GM19043 (cell line): ENCODE results near the gene CELSR2.

Experiments used
- ATAC-seq: cut with Tn5 transposase; IDR thresholded peaks from one replicate; pipeline ENCODE4 v1.9.1; 2021; ENCODE audit warnings: low read depth; ENCODE audit not compliant: unreplicated experiment

Gene CELSR2

DNA sequence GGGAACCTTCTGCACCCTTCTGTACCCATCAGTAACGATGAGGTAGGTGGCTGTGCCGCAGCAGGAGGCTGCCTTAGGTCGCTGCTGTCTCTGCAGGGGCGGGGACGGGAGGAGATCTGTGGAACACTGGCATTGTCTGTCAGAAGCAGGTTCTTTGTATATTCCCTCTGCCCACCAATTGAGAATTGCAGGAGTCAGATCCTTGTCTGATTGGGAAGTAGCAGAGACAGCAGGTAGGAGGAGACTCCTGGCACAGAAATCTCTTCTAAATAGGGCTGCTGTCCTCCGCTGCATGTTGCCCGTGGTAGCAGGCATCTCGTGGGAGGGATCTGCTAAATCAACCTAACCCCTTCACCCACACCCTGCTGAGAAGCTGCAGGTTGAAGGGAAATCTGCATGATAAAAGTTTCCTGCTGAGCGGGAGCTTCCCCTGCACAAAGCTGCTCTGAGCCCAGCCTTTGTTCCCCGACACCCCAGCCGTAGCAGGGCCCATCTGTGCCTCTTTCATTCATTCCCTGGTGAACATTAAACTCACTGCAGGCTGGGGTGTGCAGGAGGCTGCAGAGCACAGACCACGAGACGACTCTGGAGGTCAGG lies 19.7 kb upstream of the CELSR2 start:
- ATAC-seq: no peak

DNA sequence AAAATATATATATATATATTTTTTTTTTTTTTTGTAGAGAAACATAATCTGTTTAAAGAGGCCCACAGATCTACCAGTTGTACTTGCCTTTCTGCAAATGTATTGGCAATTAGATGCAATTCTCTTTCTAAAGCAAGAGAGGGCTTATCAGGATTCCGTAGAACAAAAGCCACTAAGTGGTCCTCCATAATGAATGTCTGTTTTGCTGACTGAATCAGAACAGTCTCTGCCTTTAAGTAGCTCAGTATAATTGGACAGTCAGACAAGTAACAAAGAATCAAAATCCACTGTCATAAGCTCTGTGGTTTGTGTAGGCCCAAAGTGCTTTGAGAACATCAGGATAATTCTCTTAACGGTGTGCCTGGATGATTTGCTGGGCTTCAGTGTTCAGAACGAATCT lies 18.3 kb upstream of the CELSR2 start:
- ATAC-seq: no peak

DNA sequence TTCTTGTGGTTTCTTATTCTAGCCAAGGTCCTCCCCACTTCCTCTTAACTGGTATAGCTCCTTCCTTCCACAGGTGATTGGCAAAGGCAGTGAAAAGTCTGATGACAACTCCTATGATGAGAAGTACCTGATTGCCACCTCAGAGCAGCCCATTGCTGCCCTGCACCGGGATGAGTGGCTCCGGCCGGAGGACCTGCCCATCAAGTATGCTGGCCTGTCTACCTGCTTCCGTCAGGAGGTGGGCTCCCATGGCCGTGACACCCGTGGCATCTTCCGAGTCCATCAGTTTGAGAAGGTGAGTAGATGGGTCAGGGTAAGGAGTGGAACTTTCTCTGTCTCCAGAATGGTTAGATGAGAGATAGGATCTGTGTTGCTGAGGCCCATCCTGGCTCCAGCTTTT lies 14.2 kb upstream of the CELSR2 start:
- no peak for ATAC-seq

GRCh38 chr1:109237512-109237911 lies 11.8 kb upstream of the CELSR2 start:
- no peak for ATAC-seq

DNA sequence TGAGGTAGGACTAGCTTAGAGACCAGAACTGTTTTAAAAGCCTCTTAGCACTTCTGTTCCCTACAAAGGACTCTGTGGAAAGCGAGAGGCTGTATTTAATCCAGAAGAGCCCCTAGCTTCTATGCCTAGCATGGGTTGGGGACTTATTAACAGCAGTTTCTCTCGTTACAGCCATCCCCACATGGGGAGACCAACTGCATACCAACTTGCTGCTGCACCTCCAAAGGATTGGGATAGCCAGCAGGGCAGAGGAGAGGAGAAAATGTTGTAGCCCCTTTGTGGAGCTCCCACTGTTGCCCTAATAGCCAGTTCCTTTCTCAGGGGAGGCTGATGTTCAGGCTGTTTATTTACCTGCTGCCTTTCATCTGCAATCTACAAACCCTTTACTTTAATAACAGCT lies 11.0 kb upstream of the CELSR2 start:
- ATAC-seq: no peak

GRCh38 chr1:109239047-109239408 lies 10.3 kb upstream of the CELSR2 start:
- ATAC-seq: no peak

DNA sequence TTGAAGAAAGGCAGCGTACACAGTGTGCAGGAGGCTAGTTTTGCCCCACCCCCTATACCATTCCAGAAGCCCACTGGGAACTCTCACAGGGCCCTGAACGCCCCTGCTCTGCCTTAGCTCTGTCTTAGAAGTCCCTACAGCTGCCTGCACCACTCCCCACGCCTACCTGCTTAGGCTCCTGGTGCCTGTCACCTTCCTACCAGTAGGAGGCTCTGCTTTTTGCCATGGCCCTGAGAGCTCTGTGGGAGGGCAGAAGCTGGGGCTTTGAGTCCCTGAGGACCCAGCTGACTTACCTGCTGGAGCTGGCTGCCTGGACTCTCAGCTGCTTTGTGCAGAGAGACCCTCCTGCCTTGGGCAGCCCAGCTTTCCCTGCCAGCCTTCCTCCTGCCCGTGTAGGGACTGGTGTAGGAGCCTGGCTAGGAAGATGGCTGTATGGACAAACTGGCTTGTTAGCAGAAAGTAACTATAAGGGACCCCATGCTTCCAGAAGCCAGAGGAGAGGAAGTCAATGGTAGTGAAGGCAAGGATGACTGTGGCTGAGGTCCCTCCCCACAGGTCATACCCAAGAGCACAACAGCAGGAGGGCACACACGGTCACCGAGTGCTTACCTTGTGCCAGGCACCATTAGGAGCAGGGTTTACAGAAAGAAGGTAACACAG lies 9.8 kb upstream of the CELSR2 start:
- no peak for ATAC-seq

DNA sequence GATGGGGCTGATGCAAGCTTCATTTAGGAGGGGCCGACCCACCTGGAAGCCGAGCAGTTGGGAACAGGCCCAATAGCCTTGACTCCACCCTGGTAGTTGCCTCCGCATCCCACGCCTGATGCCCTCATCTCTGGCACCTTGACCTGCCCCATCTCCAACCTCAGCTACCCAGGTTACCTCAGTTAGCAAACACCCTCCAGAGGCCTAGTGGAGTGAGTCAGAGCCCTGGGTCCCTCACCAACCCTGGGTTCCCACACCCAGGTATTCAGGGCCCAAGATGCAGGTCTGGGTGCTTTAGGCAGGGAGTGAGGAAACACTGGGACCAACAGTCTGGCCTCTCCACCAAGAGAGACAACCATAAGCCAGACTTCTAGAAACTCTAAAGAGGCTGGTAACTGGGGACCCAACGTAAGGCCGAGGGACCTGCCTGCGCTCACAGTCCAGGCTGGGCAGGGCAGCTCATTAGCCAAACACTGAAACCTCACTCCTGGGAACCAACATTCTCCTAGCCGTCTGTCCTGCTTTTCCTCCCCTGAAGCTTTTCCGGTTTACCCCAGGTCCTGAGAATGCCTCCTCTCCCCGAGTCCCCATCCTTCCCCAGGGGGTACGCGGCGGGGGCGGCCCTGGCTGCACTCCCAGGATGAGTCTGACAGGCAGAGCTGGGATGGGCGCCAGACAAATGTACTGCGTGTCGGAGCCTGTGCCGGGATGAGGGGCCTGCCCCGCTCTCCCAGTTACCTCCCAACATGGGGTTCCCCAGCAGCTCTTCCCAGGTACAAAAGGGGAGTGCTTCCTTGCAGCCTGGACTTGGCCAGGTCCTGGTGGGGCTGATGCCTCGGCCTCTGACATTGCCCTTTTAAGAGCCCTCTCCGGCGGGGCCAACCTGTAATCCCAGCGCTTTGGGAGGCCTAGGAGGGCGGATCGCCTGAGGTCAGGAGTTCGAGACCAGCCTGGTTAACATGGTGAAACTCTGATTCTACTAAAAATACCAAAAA lies 8.9 kb upstream of the CELSR2 start:
- ATAC-seq: no peak

DNA sequence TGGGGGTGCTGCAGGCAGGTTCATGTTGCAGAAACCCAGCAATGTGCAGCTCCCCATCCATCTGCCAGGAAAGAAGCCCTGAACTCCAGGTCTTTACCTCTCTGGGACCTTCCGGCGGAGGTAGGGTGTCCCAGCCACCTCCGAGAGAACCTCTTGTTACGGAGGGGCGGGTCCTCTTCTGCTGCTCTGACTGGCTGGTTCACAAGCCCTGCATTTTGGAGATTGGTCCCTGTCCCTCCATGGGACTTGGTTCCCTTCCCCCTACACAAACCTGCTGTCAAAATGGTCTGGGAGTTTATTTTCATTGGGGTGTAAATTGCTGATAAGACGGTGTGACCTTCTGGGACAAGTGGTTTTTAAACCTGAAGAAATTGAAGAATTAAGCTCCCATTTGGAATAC lies 8.0 kb upstream of the CELSR2 start:
- ATAC-seq: no peak

- no peak for ATAC-seq
Observed at GRCh38 chr1:109241841-109242345, 7.4 kb upstream of the CELSR2 start.

DNA sequence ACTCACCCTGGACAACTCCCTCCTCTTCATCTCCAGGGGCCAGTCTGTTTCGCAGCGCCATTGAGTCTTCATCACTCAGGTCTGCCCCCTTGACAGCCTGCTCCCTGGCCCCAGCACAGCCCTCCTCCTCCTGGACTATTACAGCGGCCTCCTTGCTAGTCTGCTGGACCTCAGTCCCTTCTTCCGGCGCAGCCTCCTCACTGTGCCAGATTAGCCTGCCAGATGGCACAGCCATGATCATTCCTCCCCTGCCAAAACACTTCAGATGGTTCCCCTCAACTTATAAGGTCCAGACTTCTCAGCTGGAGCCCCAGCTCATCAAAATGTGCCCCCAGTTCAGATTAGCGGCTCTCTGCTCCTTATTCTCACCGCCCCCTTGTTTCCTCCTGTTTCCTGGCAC lies 7.0 kb upstream of the CELSR2 start:
- ATAC-seq: no peak

- no peak for ATAC-seq
Observed at GRCh38 chr1:109243221-109243620, 6.1 kb upstream of the CELSR2 start.

DNA sequence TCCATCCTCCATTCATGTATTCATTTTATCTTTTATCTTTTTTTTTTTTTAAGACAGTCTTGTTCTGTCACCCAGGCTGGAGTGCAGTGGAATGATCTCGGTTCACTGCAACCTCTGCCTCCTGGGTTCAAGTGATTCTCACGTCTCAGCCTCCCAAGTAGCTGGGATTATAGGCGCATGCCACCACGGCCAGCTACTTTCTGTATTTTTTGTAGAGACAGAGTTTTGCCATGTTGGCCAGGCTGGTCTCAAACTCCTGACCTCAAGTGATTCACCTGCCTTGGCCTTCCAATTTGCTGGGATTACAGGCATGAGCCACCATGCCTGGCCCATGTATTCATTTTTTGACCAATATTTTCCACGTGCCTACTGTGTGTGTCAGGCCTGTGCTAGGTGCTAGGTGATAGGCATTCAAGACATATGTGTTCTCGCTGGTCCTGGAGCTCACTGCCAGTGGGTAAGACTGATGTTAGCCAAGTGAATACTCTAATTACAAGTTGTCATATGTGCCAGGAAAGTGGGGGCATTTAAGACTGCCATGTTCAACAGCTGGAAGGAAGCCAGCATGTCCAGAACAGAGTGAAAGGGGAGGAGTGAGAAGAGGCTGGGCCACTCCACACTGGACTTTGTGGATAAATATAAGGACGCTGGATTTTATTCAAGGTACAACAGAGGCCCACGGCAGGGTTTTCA lies 5.3 kb upstream of the CELSR2 start:
- ATAC-seq: no peak

DNA sequence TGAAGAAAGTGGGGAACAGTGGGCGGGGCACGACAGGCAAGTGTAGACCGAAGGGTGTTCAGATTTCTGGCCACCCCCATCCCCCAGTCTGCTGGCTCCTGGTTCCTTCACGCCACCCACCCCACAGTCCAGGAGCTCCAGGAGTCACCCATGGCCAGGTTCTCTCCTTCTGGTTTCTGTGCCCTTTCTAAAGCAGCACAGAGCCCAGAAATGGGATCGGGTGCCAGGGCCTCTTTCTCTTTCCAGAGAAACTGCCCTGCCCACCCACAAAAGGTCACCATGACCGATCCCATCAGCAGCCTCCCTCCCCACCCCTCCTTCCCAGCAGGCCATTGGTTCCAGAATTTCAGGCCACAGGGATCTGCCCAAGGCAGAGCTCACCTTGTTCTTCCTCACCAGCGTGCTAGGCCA lies 3.2 kb upstream of the CELSR2 start:
- no peak for ATAC-seq

GRCh38 chr1:109247401-109248365 lies 1.7 kb upstream of the CELSR2 start:
- no peak for ATAC-seq

GRCh38 chr1:109248444-109248796 lies 919 bp upstream of the CELSR2 start:
- no peak for ATAC-seq

DNA sequence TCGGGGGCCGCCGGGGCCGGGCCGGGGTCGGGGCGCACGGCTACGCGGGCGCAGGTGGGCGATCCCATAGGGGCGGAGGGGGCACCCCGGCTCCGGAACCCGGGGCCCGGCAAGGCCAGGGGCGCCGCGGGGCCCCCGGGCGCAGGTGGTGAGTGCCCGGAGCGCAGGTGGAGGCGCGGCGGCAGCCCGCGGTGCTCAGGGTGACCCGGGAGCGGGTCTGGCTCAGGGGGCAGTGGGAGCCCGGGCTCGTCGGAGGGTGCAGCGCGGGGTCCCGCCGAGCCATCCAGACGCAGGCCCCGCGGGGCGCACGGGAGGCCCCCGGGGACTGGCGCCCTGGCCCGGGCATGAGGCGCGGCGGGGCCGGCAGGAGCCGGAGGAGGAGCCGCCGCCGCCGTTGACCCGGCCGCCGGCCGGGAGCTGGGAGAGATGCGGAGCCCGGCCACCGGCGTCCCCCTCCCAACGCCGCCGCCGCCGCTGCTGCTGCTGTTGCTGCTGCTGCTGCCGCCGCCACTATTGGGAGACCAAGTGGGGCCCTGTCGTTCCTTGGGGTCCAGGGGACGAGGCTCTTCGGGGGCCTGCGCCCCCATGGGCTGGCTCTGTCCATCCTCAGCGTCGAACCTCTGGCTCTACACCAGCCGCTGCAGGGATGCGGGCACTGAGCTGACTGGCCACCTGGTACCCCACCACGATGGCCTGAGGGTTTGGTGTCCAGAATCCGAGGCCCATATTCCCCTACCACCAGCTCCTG lies 489 bp downstream of the CELSR2 start:
- ATAC-seq: peak; percentile 27

DNA sequence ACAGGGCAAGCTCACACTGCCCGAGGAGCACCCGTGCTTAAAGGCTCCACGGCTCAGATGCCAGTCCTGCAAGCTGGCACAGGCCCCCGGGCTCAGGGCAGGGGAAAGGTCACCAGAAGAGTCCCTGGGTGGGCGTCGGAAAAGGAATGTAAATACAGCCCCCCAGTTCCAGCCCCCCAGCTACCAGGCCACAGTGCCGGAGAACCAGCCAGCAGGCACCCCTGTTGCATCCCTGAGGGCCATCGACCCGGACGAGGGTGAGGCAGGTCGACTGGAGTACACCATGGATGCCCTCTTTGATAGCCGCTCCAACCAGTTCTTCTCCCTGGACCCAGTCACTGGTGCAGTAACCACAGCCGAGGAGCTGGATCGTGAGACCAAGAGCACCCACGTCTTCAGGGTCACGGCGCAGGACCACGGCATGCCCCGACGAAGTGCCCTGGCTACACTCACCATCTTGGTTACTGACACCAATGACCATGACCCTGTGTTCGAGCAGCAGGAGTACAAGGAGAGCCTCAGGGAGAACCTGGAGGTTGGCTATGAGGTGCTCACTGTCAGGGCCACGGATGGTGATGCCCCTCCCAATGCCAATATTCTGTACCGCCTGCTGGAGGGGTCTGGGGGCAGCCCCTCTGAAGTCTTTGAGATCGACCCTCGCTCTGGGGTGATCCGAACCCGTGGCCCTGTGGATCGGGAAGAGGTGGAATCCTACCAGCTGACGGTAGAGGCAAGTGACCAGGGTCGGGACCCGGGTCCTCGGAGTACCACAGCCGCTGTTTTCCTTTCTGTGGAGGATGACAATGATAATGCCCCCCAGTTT lies 1.3 kb downstream of the CELSR2 start:
- ATAC-seq: no peak
